Neural cell (in vitro differentiated cells): ENCODE data around the gene TMEM44. TPM values are rescaled to one million over a fixed set of nuclear protein-coding genes. Genes with fewer than 3 reads are reported as not detected.

Experiments used
- H2AFZ ChIP-seq: fragments of 200-600, 300-800 bp; sonication (generic), shearing (Covaris generic); 2 replicates; pipeline ENCODE4 v1.6.0; 2014; ENCODE audit warnings: low read depth, mild to moderate bottlenecking, antibody characterized with exemption, low read length, moderate library complexity
- H3F3A ChIP-seq: fragments of 200-600 bp; shearing (Covaris generic); 2 replicates; pipeline ENCODE4 v1.6.1; 2016; ENCODE audit warnings: mild to moderate bottlenecking, moderate library complexity, mixed read lengths, antibody characterized with exemption, low read length; ENCODE audit not compliant: insufficient read depth, poor library complexity, severe bottlenecking
- H3K27ac ChIP-seq: fragments of 200-600, 300-800 bp; sonication (generic), shearing (Covaris generic); 2 replicates; pipeline ENCODE4 v1.5.1; 2014; ENCODE audit warnings: mild to moderate bottlenecking, low read length, moderate library complexity
- H3K27me3 ChIP-seq: fragments of 300-800, 200-600 bp; sonication (generic), shearing (Covaris generic); 2 replicates; pipeline ENCODE4 v1.6.0; 2014; ENCODE audit warnings: mild to moderate bottlenecking, low read depth, low read length, moderate library complexity; ENCODE audit not compliant: insufficient read depth
- H3K36me3 ChIP-seq: fragments of 300-800, 200-600 bp; sonication (generic), shearing (Covaris generic); 2 replicates; pipeline ENCODE4 v1.5.1; 2014; ENCODE audit warnings: mild to moderate bottlenecking, antibody characterized with exemption, low read length, moderate library complexity; ENCODE audit not compliant: insufficient read depth
- H3K4me2 ChIP-seq: fragments of 300-800, 200-600 bp; sonication (generic), shearing (Covaris generic); 2 replicates; pipeline ENCODE4 v1.6.0; 2014; ENCODE audit warnings: mild to moderate bottlenecking, low read length
- H3K4me3 ChIP-seq: fragments of 300-800, 200-600 bp; sonication (generic), shearing (Covaris generic); 2 replicates; pipeline ENCODE4 v1.5.1; 2014; ENCODE audit warnings: mild to moderate bottlenecking, low read length, moderate library complexity
- H3K79me2 ChIP-seq: fragments of 200-600 bp; shearing (Covaris generic); replicated peaks from 2 replicates; pipeline ENCODE4 v1.6.0; 2014; ENCODE audit warnings: mild to moderate bottlenecking, low read length, moderate library complexity; ENCODE audit not compliant: insufficient read depth
- H3K9ac ChIP-seq: fragments of 300-800, 200-600 bp; sonication (generic), shearing (Covaris generic); 2 replicates; pipeline ENCODE4 v1.6.1; 2016; ENCODE audit warnings: mild to moderate bottlenecking, low read length, mixed read lengths
- H3K9me2 ChIP-seq: fragments of 200-600 bp; shearing (Covaris generic); 2 replicates; pipeline ENCODE4 v1.6.1; 2016; ENCODE audit warnings: mild to moderate bottlenecking, low read length, mixed read lengths; ENCODE audit not compliant: insufficient read depth
- H3K9me3 ChIP-seq: fragments of 200-600, 300-800 bp; sonication (generic), shearing (Covaris generic); 2 replicates; pipeline ENCODE4 v1.6.1; 2016; ENCODE audit warnings: mild to moderate bottlenecking, mixed run types, low read length, moderate library complexity, mixed read lengths
- H4K20me1 ChIP-seq: fragments of 200-600 bp; shearing (Covaris generic); 2 replicates; pipeline ENCODE4 v1.6.1; 2016; ENCODE audit warnings: mild to moderate bottlenecking, mixed run types; ENCODE audit not compliant: insufficient read depth
- CTCF ChIP-seq: fragments of 450-650 bp; IDR thresholded peaks from 2 replicates; pipeline ENCODE4 v1.5.1; 2014; ENCODE audit warnings: antibody characterized with exemption, mild to moderate bottlenecking, moderate library complexity; ENCODE audit not compliant: poor library complexity, severe bottlenecking
- EP300 ChIP-seq: fragments of 450-650 bp; conservative IDR thresholded peaks from 2 replicates; pipeline ENCODE4 v1.6.1; 2014; ENCODE audit warnings: antibody characterized with exemption, mild to moderate bottlenecking, moderate library complexity; ENCODE audit not compliant: poor library complexity, severe bottlenecking
- EZH2 ChIP-seq: fragments of 200-600, 300-800 bp; shearing (Covaris generic), sonication (generic); IDR thresholded peaks from 2 replicates; pipeline ENCODE4 v1.6.1; 2014; ENCODE audit warnings: antibody characterized with exemption, low read length, borderline replicate concordance, mild to moderate bottlenecking; ENCODE audit not compliant: insufficient read depth, poor library complexity, severe bottlenecking
- MXI1 ChIP-seq: fragments of 450-650 bp; conservative IDR thresholded peaks from 2 replicates; pipeline ENCODE4 v1.6.1; 2014; ENCODE audit warnings: antibody characterized with exemption, mild to moderate bottlenecking; ENCODE audit not compliant: poor library complexity, severe bottlenecking
- POLR2AphosphoS5 ChIP-seq: IDR thresholded peaks from 2 replicates; pipeline ENCODE4 v1.6.1; 2012
- RAD21 ChIP-seq: fragments of 450-650 bp; conservative IDR thresholded peaks from 2 replicates; pipeline ENCODE4 v1.6.1; 2014; ENCODE audit warnings: antibody characterized with exemption, mild to moderate bottlenecking, moderate library complexity
- REST ChIP-seq: IDR thresholded peaks from 2 replicates; pipeline ENCODE4 v1.6.1; 2012; ENCODE audit warnings: borderline replicate concordance
- SMC3 ChIP-seq: fragments of 450-650 bp; conservative IDR thresholded peaks from 2 replicates; pipeline ENCODE4 v1.6.1; 2014; ENCODE audit warnings: antibody characterized with exemption, mild to moderate bottlenecking, moderate library complexity; ENCODE audit not compliant: poor library complexity
- TAF1 ChIP-seq: IDR thresholded peaks from 2 replicates; pipeline ENCODE4 v1.6.1; 2012; ENCODE audit warnings: low read depth
- polyA plus RNA-seq: library from polyadenylated mRNA; depleted of rRNA; stranded (reverse); fragments of >200 nt; gene quantifications from 2 replicates; pipeline ENCODE4 v1.2.3, GENCODE V29; 2014

The TMEM44 gene
- polyA plus RNA-seq, 1 donor from 2014 or later: 40.6 TPM

- Histone ChIP-seq H3K9me3 (no peaks in the 10 kb centered on the region), H3K4me3 (no peak overlapping the region), H3K9me2 (no peaks in the 10 kb centered on the region), H4K20me1 (no peaks in the 10 kb centered on the region), H3F3A (no peaks in the 10 kb centered on the region), H3K4me2 (no peak overlapping the region), H3K27ac (no peak overlapping the region), H2AFZ (no peak overlapping the region), H3K27me3 (no peaks in the 10 kb centered on the region), H3K36me3 (peaks cover 4% of the 10 kb centered on the region), H3K79me2 (no peaks in the 10 kb centered on the region), H3K9ac (no peak overlapping the region)
- TF ChIP-seq EP300 (no peak), RAD21 (no peak), POLR2AphosphoS5 (no peak), REST (no peak), SMC3 (no peak), MXI1 (no peak), EZH2 (no peak), CTCF (no peak), TAF1 (no peak)
Measured at GRCh38 chr3:194657439-194657838, 24.2 kb upstream of the TMEM44 start.

GRCh38 chr3:194654443-194654842, 21.2 kb upstream of the TMEM44 start:
- Histone ChIP-seq H3K9me3 (no peaks in the 10 kb centered on the region), H3K9ac (no peak overlapping the region), H3K79me2 (no peaks in the 10 kb centered on the region), H3K4me2 (no peak overlapping the region), H3F3A (no peaks in the 10 kb centered on the region), H2AFZ (no peak overlapping the region), H3K9me2 (no peaks in the 10 kb centered on the region), H3K36me3 (peaks cover 4% of the 10 kb centered on the region), H3K27ac (no peak overlapping the region), H3K4me3 (no peak overlapping the region), H4K20me1 (no peaks in the 10 kb centered on the region), H3K27me3 (no peaks in the 10 kb centered on the region)
- no peak for TF ChIP-seq TAF1
- no peak for TF ChIP-seq REST
- no peak for TF ChIP-seq EP300
- no peak for TF ChIP-seq MXI1
- no peak for TF ChIP-seq SMC3
- no peak for TF ChIP-seq CTCF
- TF ChIP-seq POLR2AphosphoS5: no peak
- TF ChIP-seq RAD21: no peak
- no peak for TF ChIP-seq EZH2
